ENCODE results near the gene COL4A2.
"Not testable (repeated sequence)": the region's sequence is repeated elsewhere in the genome, so short reads cannot be mapped to it uniquely, and the experiment has no call there.

Gene COL4A2

GRCh38 chr13:110382830-110383229 is 75.7 kb downstream of the COL4A2 start:
- DNase-seq, result no peak

- DNase-seq, result no peak
Observed at GRCh38 chr13:110387451-110388107, 80.5 kb downstream of the COL4A2 start.

GRCh38 chr13:110388108-110388943 is 81.2 kb downstream of the COL4A2 start:
- no peak for DNase-seq

GRCh38 chr13:110390567-110390966 is 83.5 kb downstream of the COL4A2 start:
- DNase-seq, result no peak

GRCh38 chr13:110391273-110391672 is 84.2 kb downstream of the COL4A2 start:
- no peak for DNase-seq

GRCh38 chr13:110392510-110393240 is 85.6 kb downstream of the COL4A2 start:
- no peak for DNase-seq

- no peak for DNase-seq
Observed at GRCh38 chr13:110393761-110394160, 86.7 kb downstream of the COL4A2 start.

GRCh38 chr13:110394371-110394841 is 87.3 kb downstream of the COL4A2 start:
- DNase-seq, result no peak

- not testable (repeated sequence) for DNase-seq
Observed at GRCh38 chr13:110395616-110396015, 88.5 kb downstream of the COL4A2 start.

- DNase-seq, result no peak
Observed at GRCh38 chr13:110396476-110396875, 89.4 kb downstream of the COL4A2 start.

GRCh38 chr13:110396913-110397381 is 89.9 kb downstream of the COL4A2 start:
- no peak for DNase-seq

GRCh38 chr13:110397436-110398115 is 90.5 kb downstream of the COL4A2 start:
- DNase-seq, result no peak

- DNase-seq, result no peak
Observed at GRCh38 chr13:110398564-110399507, 91.8 kb downstream of the COL4A2 start.

GRCh38 chr13:110399801-110400200 is 92.7 kb downstream of the COL4A2 start:
- no peak for DNase-seq

GRCh38 chr13:110400786-110401533 is 93.9 kb downstream of the COL4A2 start:
- no peak for DNase-seq

GRCh38 chr13:110402299-110403069 is 95.4 kb downstream of the COL4A2 start:
- no peak for DNase-seq

GRCh38 chr13:110403315-110403714 is 96.2 kb downstream of the COL4A2 start:
- no peak for DNase-seq

- no peak for DNase-seq
Observed at GRCh38 chr13:110403721-110404120, 96.6 kb downstream of the COL4A2 start.

- no peak for DNase-seq
Observed at GRCh38 chr13:110404321-110404720, 97.2 kb downstream of the COL4A2 start.

Data from activated CD4-positive, alpha-beta T cell treated with anti-CD3 and anti-CD28 coated beads for 1 hour (primary cell).